Jurkat, Clone E6-1 (cell line): ENCODE data around the gene ENHO.

ENCODE experiments used
- DNase-seq: peaks from one replicate; pipeline ENCODE4 v3.0.0-alpha.2; 2011; ENCODE audit warnings: low read depth, low spot score
- H3K4me3 ChIP-seq: 2 replicates; pipeline ENCODE4 v1.5.1; 2011; ENCODE audit warnings: mild to moderate bottlenecking, low read length, control low read depth, moderate library complexity

The ENHO gene

DNA sequence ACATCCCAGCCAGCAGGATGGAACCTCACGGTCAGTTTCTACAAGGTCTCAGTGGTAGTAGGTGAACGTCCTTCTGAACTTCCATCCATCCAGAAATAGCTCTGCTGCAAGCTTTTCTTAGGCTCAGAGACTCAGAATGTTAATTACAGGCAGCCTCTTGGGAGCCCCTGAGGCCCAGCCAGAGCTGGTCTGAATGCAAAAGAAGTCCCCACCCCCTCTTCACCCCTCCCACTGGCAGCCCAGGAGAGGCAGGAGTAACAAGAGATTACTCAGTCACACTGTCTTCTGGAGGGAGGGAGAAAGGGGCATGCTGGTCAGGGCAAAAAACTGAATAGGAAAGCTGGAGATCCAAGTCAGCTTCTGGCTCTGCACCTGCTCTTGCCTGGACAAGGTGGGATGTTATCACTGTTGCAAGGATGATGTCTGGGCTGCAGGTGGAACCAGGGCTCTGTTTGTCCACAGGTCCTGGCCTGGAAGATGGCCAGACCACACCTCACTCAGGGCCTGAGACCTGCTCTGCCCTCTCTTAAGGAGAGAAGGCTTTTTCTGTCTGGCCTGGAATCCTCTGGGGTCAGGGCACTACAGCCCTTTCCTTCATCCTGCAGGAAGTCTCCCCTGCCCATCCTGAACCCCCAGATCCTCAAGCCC lies 9.1 kb downstream of the ENHO start:
- H3K4me3 ChIP-seq = no peak overlapping the region
- DNase-seq = no peak

DNA sequence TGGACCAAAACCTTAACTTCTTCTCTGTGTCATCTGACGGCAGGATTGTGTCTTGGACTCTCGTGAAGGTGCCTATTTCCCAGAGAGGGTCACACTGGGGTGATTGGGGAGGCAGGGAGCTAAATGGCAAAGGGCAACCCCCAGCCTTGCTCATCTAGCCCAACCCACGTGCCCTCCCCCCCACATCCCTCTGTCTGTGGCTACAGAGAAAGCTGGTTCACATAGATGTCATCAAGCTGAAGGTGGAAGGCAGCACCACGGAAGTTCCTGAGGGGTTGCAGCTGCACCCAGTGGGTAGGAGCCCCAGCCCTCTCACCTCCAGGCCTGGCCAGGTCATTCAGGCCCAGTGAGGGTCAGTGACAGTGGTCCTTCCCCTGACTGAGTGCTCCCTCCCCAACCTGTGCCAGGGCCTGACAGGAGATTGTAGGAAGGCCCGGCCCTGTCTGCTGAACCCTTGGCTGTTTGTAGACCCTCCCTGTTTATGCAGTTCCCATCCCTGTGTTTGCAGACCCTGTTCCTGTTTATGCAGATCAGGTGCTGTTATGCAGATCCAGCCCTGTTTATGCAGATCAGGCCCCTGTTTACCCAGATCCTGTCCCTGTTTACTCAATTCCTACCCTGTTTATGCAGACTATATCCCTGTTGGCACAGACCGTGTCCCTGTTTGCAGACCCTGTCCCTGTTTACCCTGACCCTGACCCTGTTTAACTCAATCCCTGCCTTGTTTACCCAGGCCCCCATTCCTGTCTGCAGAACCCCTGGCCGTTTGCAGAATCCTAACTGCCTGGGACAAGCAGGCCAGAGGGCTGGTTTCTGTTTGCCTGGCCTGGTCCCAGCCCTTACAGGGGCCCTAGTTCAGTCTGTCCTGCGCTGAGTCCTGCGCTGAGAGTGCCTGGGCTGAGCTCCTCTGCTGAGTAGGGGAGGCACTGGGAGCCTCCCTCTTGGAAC lies 10.4 kb downstream of the ENHO start:
- DNase-seq = no peak
- no peak overlapping the region for H3K4me3 ChIP-seq

DNA sequence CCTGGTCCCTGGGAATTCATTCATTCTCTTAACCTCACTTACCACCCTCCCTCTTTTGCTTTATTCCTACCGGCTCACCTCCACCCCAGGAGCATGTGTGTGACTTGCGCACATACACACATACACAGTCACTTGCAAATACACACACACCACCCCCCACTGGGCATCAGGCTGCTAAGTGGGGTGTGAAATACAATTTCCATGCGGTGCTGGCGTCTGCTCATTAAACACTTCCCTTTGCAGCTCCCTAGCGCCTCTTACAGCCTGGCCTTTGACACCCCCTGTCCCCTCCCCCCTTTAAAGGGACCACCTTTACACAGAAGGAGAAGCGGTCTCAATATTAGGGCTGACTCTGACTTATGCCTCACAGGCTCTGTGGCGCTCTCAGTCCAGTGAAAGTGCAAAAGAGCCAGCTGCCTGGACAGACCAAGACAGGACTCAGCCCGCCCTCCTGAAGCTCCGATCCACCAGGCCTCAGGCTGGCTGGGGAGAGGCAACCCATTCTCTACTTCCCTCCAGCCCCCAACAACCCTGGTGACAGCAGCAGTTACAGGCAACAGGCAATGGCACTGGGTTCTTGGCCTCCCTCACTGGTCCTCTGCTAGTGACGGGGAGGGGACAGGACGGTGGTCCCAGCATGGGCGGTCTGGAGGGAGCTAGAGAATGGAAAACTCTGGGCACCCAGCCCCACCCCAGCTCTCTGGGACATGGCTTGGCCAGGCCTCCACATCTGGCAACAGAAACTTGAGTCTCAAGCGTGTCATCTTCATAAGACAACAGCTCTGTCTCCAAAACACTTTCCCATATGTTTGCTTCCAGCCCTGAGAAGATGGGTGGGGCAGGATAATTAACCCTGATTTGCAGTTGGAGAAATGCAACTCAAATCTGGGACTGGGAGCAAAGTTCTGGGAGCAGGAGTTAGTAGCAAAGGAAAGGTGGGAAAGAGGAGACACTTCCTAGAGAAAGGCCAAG lies 12.0 kb downstream of the ENHO start:
- DNase-seq = no peak

DNA sequence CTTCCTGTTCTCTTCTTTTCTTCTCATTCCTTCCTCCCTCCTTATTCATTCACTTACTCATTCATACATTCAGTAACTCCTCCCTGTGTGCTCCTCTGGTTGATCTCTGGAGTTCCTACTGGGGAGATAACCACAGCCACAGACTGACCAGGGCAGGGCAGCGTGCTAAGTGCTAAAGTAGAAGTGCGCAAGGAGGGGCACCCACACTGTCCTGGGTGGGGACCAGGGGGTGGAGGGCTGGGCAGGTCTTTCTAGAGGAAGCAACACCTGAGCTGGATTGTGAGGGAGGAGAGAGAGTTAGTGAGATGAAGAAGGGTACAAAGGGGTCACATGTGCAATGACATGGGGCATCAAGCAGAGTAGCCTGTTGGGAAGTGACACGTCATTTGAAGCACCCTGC lies 13.8 kb downstream of the ENHO start:
- H3K4me3 ChIP-seq = no peak overlapping the region
- no peak for DNase-seq

More for the DNA sequence above, 12.0 kb downstream of the ENHO start:
- H3K4me3 ChIP-seq = no peak overlapping the region

DNA sequence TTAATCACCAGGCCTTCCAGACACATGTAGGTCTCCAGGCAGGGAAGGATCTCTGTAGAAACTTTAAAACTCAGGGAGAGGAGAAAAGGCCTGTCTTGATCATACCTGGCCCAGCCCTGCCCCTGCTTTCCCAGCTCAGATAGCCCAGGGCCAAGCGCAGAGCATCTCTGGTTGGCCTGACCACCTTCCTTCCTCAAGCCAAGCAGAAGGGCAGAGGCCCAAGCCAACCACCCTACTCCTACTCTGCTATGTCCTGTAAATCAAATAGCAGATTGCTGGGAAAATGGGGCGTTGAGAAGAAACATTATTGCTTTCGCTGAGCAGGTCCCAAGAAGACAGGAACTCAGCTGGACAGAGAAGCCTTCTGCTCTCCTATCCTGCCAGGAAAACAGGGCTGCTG lies 14.3 kb downstream of the ENHO start:
- DNase-seq = no peak
- no peak overlapping the region for H3K4me3 ChIP-seq

DNA sequence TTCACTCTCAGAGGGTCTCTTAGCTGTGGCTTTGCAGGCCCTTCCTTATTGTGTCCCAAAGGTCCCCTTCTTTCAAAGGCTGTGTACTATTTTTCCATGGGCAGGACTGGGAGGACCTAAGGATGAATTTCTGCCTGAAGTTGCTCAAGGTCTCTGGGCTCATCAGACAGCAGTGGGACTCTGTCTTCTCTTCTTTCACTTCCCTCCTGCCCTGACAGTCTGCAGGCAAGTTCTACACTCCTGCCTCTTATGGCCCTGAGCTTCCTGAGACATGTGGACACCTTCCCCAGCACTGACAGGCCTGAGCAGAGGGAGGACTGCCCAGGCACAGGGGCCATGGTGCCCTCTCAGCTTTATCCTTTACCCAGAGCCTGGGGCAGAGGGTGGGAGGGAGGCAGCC lies 14.8 kb downstream of the ENHO start:
- no peak overlapping the region for H3K4me3 ChIP-seq
- DNase-seq = no peak

DNA sequence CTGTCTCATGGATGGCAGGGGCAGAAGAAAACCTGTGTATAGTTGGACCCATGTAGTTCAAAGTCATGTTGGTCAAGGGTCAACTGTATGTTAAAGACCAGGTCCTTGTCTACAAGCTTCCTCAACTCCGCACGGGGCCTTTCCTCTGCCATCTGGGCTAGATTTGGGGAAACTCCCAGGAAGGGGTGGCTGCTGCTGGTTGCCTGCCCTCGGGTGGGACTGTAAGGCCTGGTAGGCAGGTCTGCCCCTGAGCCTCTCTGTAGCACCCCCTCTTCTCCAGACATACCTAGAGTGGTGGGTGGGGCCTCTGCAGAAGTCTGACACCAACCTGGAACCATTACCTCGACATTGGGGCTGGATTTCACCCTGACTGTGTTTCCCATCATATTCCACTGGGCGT lies 15.2 kb downstream of the ENHO start:
- H3K4me3 ChIP-seq = no peak overlapping the region

DNA sequence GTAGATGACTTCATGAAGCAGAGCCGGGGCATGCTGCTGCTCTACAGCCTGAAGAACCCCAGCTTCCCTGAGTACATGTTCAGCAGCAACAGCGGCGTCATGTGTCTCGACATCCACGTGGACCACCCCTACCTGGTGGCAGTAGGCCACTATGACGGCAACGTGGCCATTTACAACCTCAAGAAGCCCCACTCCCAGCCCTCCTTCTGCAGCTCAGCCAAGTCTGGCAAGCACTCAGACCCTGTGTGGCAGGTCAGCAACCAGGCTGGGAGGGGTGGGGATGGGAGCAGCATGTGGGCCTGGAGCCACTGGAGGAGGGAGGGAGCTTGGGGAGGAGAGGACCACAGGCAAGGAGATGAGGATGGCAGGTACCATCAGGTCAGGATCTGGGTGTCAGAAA lies 16.2 kb downstream of the ENHO start:
- DNase-seq = no peak
- H3K4me3 ChIP-seq = no peak overlapping the region

More for the DNA sequence above, 15.2 kb downstream of the ENHO start:
- no peak for DNase-seq

DNA sequence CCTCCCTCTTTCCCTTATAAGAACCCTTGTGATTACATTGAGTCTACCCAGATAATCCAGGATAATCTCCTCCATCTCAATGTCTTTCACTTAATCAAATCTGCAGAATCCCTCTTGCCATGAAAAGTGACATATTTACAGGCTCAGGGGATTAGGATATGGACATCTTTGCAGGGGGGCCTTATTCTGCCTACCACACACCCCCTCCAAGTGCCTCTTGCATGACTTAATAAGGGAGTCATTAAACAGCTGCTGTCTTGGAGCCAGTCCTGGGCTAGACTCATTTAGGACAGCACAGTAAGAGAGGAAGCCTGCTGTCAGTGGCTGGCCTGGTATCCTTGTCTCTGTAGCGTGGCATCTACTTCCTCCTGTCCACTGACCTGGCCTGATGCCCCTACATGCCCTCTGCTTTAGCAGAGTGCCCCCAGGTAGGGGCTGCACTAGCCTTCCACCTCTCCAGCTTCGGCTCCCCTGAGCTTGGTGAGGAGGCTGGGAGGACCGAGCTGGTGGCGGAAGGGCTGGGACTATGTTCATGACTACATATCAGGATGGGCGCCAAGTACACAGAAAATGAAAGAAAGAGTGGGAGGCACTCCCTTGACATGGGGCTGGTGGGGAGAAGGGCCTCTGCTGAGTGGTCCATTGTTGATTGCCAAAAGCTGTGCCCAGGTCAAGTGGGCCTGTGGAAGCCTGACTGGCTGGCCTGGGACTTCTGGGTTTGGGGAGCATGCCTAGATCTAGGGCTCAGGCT lies 17.2 kb downstream of the ENHO start:
- H3K4me3 ChIP-seq = no peak overlapping the region
- no peak for DNase-seq

DNA sequence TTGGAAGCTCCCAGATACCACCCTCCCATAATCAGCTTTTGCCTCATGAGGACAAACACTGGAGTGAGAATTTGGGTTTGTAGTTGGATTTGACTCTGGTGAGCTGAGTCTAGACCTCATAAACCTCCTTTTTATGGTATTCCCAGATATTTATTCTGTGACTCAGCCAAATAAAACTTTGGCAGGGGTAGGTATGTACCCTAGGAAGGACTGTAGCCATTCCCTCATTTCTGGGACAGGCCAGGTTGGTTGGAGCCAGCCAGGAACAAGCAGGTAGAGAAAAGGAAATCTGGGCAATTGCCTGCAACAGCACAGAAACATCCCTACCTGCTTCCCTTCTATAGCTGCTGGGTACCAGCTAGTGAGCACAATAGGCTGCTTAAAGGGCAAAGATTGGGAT lies 19.4 kb downstream of the ENHO start:
- no peak for DNase-seq
- H3K4me3 ChIP-seq = no peak overlapping the region

DNA sequence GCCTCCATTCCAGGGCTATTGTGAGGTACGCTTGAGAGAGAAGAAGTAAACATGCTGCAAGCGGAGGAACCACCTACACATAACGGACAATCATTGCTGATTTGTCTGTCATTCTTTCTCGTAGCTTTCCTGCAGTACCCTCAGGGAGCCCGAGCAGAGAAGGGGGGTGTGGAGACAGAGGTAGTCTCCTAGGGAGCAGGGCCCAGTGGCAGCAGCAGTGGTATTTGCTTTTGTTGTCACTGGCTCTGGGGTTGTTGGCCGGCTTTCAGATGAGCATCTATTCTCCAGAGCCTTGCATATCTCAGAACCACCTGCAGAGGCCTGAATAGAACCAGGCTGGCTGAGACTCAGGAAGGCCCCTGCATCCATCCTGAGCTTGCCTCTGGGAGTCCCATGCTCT lies 19.9 kb downstream of the ENHO start:
- DNase-seq = no peak
- no peak overlapping the region for H3K4me3 ChIP-seq

DNA sequence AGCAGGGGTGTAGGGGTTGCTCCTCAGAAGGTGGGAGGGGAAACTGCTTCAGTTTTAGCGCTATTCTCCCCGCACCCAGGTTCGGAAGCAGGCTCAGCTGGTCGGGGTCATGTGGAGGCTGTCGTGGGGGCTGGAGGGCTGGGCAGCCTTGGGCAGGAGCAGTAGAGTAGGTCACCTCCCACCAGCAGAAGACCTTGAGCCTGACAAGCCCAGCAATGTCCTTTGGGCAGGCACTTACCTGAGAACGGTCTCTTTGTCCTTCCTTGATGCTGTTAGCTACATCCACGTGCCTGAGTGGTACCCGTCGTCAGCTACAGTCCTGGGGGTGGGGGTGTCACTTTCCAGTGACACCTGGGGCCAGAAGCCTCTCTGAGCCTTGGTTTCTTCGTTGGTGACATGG lies 20.3 kb downstream of the ENHO start:
- no peak for DNase-seq
- no peak overlapping the region for H3K4me3 ChIP-seq

DNA sequence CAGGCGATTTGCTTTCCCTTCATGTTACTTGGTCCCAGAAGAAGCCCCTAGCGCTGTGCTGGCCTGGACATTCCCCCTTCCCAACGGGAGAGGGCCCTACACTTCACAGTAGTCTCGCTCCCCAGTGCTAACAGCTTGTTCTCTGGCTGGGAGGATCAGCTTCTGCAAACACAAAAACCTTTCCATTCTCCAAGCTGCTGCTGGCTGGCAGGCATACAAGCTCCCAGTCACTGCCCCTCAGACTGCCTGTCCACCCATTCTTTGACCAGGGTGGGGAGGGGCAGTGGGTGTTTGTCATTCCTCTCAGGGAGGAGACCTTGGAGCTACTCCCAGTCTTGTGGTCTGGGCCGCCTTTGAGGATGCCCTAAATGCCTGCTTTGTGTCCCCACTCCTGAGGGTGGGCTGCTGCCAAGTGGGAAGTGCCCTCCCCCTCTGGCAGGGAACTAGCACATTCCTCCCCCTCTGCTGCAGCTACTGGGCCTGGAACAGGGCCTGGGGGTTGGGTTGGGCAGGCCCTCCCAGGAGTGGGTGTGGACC lies 20.8 kb downstream of the ENHO start:
- no peak overlapping the region for H3K4me3 ChIP-seq
- DNase-seq = no peak

DNA sequence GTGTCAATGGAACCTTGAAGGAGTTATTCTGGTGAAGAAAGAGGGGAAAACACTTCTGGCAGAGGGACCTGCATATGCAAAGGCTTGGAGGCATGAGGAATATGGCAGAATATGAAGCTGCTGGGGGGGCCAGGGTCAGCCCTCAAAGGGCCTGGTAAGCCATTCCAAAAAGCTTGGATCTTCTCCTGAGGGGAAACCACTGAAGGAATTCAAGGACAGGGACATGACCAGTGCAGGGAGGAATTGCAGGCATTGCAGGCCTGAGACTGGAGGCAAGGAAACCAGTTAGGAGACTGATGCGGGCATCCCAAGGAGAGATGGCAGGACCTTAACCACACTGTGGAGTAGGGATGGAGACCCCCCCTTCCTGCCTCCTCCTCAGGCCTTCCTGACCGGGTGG lies 21.4 kb downstream of the ENHO start:
- DNase-seq = no peak
- no peak overlapping the region for H3K4me3 ChIP-seq

DNA sequence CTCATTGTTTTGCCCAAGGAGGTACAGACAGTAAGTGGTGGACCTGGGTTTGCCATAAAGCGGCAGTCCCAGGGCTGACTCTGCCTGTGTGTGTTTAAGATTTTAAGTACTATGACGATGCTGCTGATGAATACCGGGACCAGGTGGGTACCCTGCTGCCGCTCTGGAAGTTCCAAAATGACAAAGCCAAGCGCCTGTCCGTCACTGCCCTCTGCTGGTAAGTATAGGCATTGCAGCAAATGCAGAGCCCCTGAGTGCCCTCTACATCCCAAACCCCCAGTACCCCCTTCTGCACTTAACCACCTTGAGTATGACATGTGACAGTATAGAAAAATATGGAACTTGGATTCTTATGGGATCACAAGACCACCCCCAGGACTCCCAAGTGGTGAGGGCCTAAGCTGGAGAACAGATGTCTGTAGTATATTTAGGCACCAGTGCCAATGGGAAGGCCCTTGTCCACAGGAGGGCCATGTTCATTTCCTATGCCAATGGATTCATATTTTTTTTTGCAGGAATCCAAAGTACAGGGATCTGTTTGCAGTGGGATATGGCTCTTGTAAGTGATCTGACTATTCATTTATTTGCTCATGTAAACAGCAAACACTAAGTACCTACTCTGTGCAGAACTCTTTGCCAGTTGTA lies 22.0 kb downstream of the ENHO start:
- no peak overlapping the region for H3K4me3 ChIP-seq
- DNase-seq = peak; percentile 34

DNA sequence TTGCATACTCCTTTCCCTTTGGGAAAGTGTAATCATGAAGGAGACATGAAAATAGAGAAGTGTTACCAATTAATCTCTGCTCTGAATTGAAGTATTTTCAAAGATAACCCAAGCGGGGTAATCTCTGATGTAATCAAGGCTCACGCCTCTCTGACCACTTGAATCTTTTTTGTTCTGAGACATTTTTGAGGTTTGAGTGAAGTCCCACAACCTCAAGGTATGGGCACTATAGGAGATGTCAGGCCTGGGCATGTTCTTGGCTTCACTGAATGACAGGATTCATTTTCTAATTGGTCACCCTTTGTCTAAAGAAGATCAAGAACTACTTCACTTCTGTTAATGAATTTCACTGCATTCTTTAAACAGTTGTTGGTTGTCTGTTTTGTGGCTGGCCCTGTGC lies 23.7 kb downstream of the ENHO start:
- H3K4me3 ChIP-seq = no peak overlapping the region
- no peak for DNase-seq

DNA sequence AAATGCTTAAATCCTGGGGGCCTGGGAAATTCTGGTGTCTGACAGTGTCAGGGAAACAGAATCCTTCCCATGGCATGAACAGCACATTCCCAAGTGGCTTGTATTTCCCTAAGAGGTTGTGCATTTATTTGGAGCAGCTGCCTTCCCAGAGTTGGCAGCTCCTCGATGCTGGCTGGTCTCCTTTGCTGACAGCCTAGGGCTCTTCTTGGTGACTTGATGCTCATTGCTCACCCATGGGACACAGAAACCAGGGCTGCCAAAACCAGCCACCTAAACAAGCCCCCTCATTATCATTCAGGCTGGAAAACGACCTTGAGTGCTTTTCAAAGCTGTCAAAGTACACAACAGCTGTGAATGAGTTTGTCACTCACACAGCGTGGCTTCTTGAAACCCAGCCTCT lies 24.2 kb downstream of the ENHO start:
- no peak overlapping the region for H3K4me3 ChIP-seq
- no peak for DNase-seq

DNA sequence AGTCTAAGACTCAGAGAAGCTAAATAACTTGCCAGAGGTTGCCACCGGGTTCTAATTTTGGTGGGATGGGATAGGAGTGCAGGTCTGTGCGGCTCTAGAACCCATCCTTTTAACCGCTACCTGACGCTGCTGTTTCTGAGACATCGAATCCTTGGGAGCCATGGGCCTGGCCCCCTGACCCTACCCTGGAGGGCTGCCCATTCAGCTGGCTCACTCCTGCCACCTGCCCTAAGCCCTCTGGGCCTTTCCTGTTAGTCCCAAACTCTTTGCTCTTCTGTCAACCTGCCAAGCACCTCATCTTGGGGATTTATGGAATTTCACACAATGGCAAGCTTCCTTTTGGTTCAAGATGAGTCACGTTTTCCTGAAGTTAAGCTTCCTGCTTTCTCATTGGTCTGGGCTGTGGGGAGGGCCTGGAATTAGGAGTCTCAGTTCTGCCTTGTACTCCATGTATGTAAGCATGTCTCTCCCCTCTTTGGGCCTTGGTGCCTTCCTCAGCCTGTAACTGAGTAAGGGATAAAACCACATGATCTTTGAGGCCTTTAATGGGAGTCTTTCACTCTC lies 26.6 kb downstream of the ENHO start:
- H3K4me3 ChIP-seq = no peak overlapping the region
- DNase-seq = no peak
